Measurements from ENCODE around the gene SLC6A13. TPM values are rescaled to one million over a fixed set of nuclear protein-coding genes. Genes with fewer than 3 reads are reported as not detected.
"Not testable (repeated sequence)": the region's sequence is repeated elsewhere in the genome, so short reads cannot be mapped to it uniquely, and the experiment has no call there.

SLC6A13 gene
- total and polyA plus RNA-seq, 2 donors: 0.06 to 0.53 TPM

GRCh38 chr12:235967-236366 is 26.7 kb downstream of the SLC6A13 start:
- not testable (repeated sequence) for H3K36me3 ChIP-seq (ENCODE audit: insufficient read depth); H3K27ac ChIP-seq (ENCODE audit: low read depth); DNase-seq (ENCODE audit: extremely low spot score); H3K4me1 ChIP-seq (ENCODE audit: insufficient read depth); H3K4me3 ChIP-seq (ENCODE audit: low read depth, low read length)
- WGBS: 91% methylated on average over 4 of the region's 4 CpGs

- Histone ChIP-seq H3K4me1 (ENCODE audit: insufficient read depth) (no peaks in the 10 kb centered on the region), H3K4me3 (ENCODE audit: low read depth, low read length) (no peak overlapping the region), H3K27ac (ENCODE audit: low read depth) (no peak overlapping the region), H3K36me3 (ENCODE audit: insufficient read depth) (no peaks in the 10 kb centered on the region)
- DNase-seq (ENCODE audit: extremely low spot score): no peak
- 96% methylated on average over 10 of the region's 10 CpGs for WGBS
Measured at GRCh38 chr12:234891-235415, 27.7 kb downstream of the SLC6A13 start.

- WGBS: 76% methylated on average over 7 of the region's 7 CpGs
- DNase-seq (ENCODE audit: extremely low spot score): no peak
- Histone ChIP-seq H3K27ac (ENCODE audit: low read depth) (no peak overlapping the region), H3K4me3 (ENCODE audit: low read depth, low read length) (no peak overlapping the region), H3K36me3 (ENCODE audit: insufficient read depth) (no peaks in the 10 kb centered on the region), H3K4me1 (ENCODE audit: insufficient read depth) (no peaks in the 10 kb centered on the region)
Measured at GRCh38 chr12:234019-234418, 28.6 kb downstream of the SLC6A13 start.

- Histone ChIP-seq H3K27ac (ENCODE audit: low read depth) (no peak overlapping the region), H3K36me3 (ENCODE audit: insufficient read depth) (no peaks in the 10 kb centered on the region), H3K4me1 (ENCODE audit: insufficient read depth) (no peaks in the 10 kb centered on the region), H3K4me3 (ENCODE audit: low read depth, low read length) (no peak overlapping the region)
- no peak for DNase-seq (ENCODE audit: extremely low spot score)
- WGBS: 67% methylated on average over 3 of the region's 3 CpGs
Measured at GRCh38 chr12:233615-233968, 29.0 kb downstream of the SLC6A13 start.

GRCh38 chr12:232731-233614 is 29.7 kb downstream of the SLC6A13 start:
- Histone ChIP-seq H3K36me3 (ENCODE audit: insufficient read depth) (no peaks in the 10 kb centered on the region), H3K27ac (ENCODE audit: low read depth) (no peak overlapping the region), H3K4me3 (ENCODE audit: low read depth, low read length) (no peak overlapping the region), H3K4me1 (ENCODE audit: insufficient read depth) (no peaks in the 10 kb centered on the region)
- 36% methylated on average over 19 of the region's 19 CpGs for WGBS
- DNase-seq (ENCODE audit: extremely low spot score): no peak

- no peaks in the 10 kb centered on the region for H3K36me3 ChIP-seq (ENCODE audit: insufficient read depth)
- no peak for DNase-seq (ENCODE audit: extremely low spot score)
- WGBS: 56% methylated on average over 14 of the region's 14 CpGs
Measured at GRCh38 chr12:230925-231671, 31.5 kb downstream of the SLC6A13 start.

GRCh38 chr12:229441-230191 is 33.0 kb downstream of the SLC6A13 start:
- 75% methylated on average over 26 of the region's 26 CpGs for WGBS
- Histone ChIP-seq H3K4me3 (ENCODE audit: low read depth, low read length) (no peak overlapping the region), H3K4me1 (ENCODE audit: insufficient read depth) (no peaks in the 10 kb centered on the region), H3K27ac (ENCODE audit: low read depth) (no peak overlapping the region), H3K36me3 (ENCODE audit: insufficient read depth) (no peaks in the 10 kb centered on the region)
- DNase-seq (ENCODE audit: extremely low spot score): no peak

More at GRCh38 chr12:230925-231671, 31.5 kb downstream of the SLC6A13 start:
- Histone ChIP-seq H3K27ac (ENCODE audit: low read depth) (no peak overlapping the region), H3K4me3 (ENCODE audit: low read depth, low read length) (no peak overlapping the region), H3K4me1 (ENCODE audit: insufficient read depth) (no peaks in the 10 kb centered on the region)

- DNase-seq (ENCODE audit: extremely low spot score): no peak
- no peaks in the 10 kb centered on the region for H3K36me3 ChIP-seq (ENCODE audit: insufficient read depth)
- no peak overlapping the region for H3K27ac ChIP-seq (ENCODE audit: low read depth)
- H3K4me1 ChIP-seq (ENCODE audit: insufficient read depth): no peaks in the 10 kb centered on the region
- no peak overlapping the region for H3K4me3 ChIP-seq (ENCODE audit: low read depth, low read length)
- 83% methylated on average over 3 of the region's 3 CpGs for WGBS
Measured at GRCh38 chr12:228846-229200, 33.8 kb downstream of the SLC6A13 start.

GRCh38 chr12:227923-228845 is 34.5 kb downstream of the SLC6A13 start:
- Histone ChIP-seq H3K36me3 (ENCODE audit: insufficient read depth) (no peaks in the 10 kb centered on the region), H3K4me3 (ENCODE audit: low read depth, low read length) (no peak overlapping the region), H3K27ac (ENCODE audit: low read depth) (no peak overlapping the region), H3K4me1 (ENCODE audit: insufficient read depth) (no peaks in the 10 kb centered on the region)
- WGBS: 63% methylated on average over 18 of the region's 18 CpGs
- no peak for DNase-seq (ENCODE audit: extremely low spot score)

GRCh38 chr12:227286-227915 is 35.2 kb downstream of the SLC6A13 start:
- no peaks in the 10 kb centered on the region for H3K4me1 ChIP-seq (ENCODE audit: insufficient read depth)
- H3K4me3 ChIP-seq (ENCODE audit: low read depth, low read length): no peak overlapping the region
- WGBS: 93% methylated on average over 7 of the region's 7 CpGs
- no peak overlapping the region for H3K27ac ChIP-seq (ENCODE audit: low read depth)
- no peaks in the 10 kb centered on the region for H3K36me3 ChIP-seq (ENCODE audit: insufficient read depth)
- no peak for DNase-seq (ENCODE audit: extremely low spot score)

- no peaks in the 10 kb centered on the region for H3K4me1 ChIP-seq (ENCODE audit: insufficient read depth)
- no peaks in the 10 kb centered on the region for H3K36me3 ChIP-seq (ENCODE audit: insufficient read depth)
- H3K4me3 ChIP-seq (ENCODE audit: low read depth, low read length): no peak overlapping the region
- no peak for DNase-seq (ENCODE audit: extremely low spot score)
- H3K27ac ChIP-seq (ENCODE audit: low read depth): no peak overlapping the region
- 88% methylated on average over 14 of the region's 14 CpGs for WGBS
Measured at GRCh38 chr12:226401-226800, 36.2 kb downstream of the SLC6A13 start.

- DNase-seq (ENCODE audit: extremely low spot score): no peak
- H3K4me1 ChIP-seq (ENCODE audit: insufficient read depth): no peaks in the 10 kb centered on the region
Measured at GRCh38 chr12:225012-225411, 37.6 kb downstream of the SLC6A13 start.

More at GRCh38 chr12:225012-225411, 37.6 kb downstream of the SLC6A13 start:
- no peak overlapping the region for H3K27ac ChIP-seq (ENCODE audit: low read depth)
- WGBS: 92% methylated on average over 18 of the region's 18 CpGs
- no peak overlapping the region for H3K4me3 ChIP-seq (ENCODE audit: low read depth, low read length)
- no peaks in the 10 kb centered on the region for H3K36me3 ChIP-seq (ENCODE audit: insufficient read depth)

All from urinary bladder (tissue), 4 donors.